ENCODE data around the gene RBM4B.
"Not testable (repeated sequence)": the region's sequence is repeated elsewhere in the genome, so short reads cannot be mapped to it uniquely, and the experiment has no call there.

GRCh38 chr11:66639814-66640340 is 37.8 kb downstream of the RBM4B start:
- not testable (repeated sequence) for TF ChIP-seq EZH2 (optimal IDR thresholded peaks at IDR 0.05; ENCODE audit: low read depth, low read length); CTCF (IDR thresholded peaks at IDR 0.05; ENCODE audit: low read length); EZH2phosphoT487 (IDR thresholded peaks at IDR 0.05; ENCODE audit: low read length)
